GM12878 (cell line): ENCODE data around the gene AGBL1.

Source experiments
- CBX3 ChIP-seq: fragments of 200-600 bp; sonication (generic); IDR thresholded peaks from 2 replicates; pipeline ENCODE4 v1.6.1; 2016; ENCODE audit warnings: low read depth, borderline replicate concordance
- EGR1 ChIP-seq, 2 experiments: IDR thresholded peaks; 1 replicate in 1 of 2; 2 replicates in 1 of 2; pipeline ENCODE4 v1.6.1; 2011 to 2012; ENCODE audit warnings: low read depth in 2 of 2, low read length in 2 of 2, borderline replicate concordance in 1 of 2, mild to moderate bottlenecking in 1 of 2, moderate library complexity in 1 of 2
- KDM1A ChIP-seq: fragments of 200-600 bp; sonication (generic); IDR thresholded peaks from 2 replicates; pipeline ENCODE4 v1.6.1; 2016; ENCODE audit warnings: borderline replicate concordance
- RCOR1 ChIP-seq: conservative IDR thresholded peaks from 2 replicates; pipeline ENCODE4 v1.6.1; 2012; ENCODE audit warnings: low read depth, low read length, improper control_type of control experiment
- RELA ChIP-seq: fragments of 450-650 bp; IDR thresholded peaks from 2 replicates; pipeline ENCODE4 v1.8.0; 2014; ENCODE audit warnings: borderline replicate concordance; ENCODE audit not compliant: partially characterized antibody
- SPI1 ChIP-seq: IDR thresholded peaks from 2 replicates; pipeline ENCODE4 v1.6.1; 2011; ENCODE audit warnings: low read depth, mild to moderate bottlenecking, low read length, moderate library complexity, borderline replicate concordance; ENCODE audit not compliant: insufficient read depth
- SUPT20H ChIP-seq: IDR thresholded peaks from 2 replicates; pipeline ENCODE4 v1.6.1; 2011; ENCODE audit warnings: low read depth, mild to moderate bottlenecking, low read length, moderate library complexity, borderline replicate concordance; ENCODE audit not compliant: control insufficient read depth
- TAF1 ChIP-seq: IDR thresholded peaks from 2 replicates; pipeline ENCODE4 v1.6.1; 2011; ENCODE audit warnings: mild to moderate bottlenecking, low read depth, low read length, borderline replicate concordance
- ZNF274 ChIP-seq: IDR thresholded peaks from one replicate; pipeline ENCODE4 v1.8.0; 2011; ENCODE audit not compliant: insufficient read length, insufficient read depth
- TF ChIP-seq, protein P1 (sequence below): IDR thresholded peaks from 2 replicates; pipeline ENCODE4 v1.6.1; 2011; ENCODE audit warnings: low read depth, mild to moderate bottlenecking, low read length, moderate library complexity, borderline replicate concordance; ENCODE audit errors: extremely low read depth
- TF ChIP-seq, protein P2 (sequence below), 3 experiments: IDR thresholded peaks in 2 of 3; conservative IDR thresholded peaks in 1 of 3; 2 replicates each; pipeline ENCODE4 v1.5.1; 2011; ENCODE audit warnings: low read depth in 3 of 3, low read length in 3 of 3, mild to moderate bottlenecking in 3 of 3, control low read depth in 2 of 3, moderate library complexity in 2 of 3, inconsistent platforms in 1 of 3, mixed read lengths in 1 of 3; ENCODE audit not compliant: control insufficient read depth in 2 of 3, insufficient read depth in 1 of 3; ENCODE audit errors: extremely low read depth in 1 of 3
- TF ChIP-seq, protein P3 (sequence below): fragments of 450-650 bp; formaldehyde crosslinking; IDR thresholded peaks from 2 replicates; pipeline ENCODE4 v1.4.0; 2020; ENCODE audit warnings: mild to moderate bottlenecking, moderate library complexity

- no peak for TF ChIP-seq RELA
- TF ChIP-seq TAF1 = no peak
- TF ChIP-seq, protein P1, sequence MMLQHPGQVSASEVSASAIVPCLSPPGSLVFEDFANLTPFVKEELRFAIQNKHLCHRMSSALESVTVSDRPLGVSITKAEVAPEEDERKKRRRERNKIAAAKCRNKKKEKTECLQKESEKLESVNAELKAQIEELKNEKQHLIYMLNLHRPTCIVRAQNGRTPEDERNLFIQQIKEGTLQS = no peak
- TF ChIP-seq, protein P2, sequence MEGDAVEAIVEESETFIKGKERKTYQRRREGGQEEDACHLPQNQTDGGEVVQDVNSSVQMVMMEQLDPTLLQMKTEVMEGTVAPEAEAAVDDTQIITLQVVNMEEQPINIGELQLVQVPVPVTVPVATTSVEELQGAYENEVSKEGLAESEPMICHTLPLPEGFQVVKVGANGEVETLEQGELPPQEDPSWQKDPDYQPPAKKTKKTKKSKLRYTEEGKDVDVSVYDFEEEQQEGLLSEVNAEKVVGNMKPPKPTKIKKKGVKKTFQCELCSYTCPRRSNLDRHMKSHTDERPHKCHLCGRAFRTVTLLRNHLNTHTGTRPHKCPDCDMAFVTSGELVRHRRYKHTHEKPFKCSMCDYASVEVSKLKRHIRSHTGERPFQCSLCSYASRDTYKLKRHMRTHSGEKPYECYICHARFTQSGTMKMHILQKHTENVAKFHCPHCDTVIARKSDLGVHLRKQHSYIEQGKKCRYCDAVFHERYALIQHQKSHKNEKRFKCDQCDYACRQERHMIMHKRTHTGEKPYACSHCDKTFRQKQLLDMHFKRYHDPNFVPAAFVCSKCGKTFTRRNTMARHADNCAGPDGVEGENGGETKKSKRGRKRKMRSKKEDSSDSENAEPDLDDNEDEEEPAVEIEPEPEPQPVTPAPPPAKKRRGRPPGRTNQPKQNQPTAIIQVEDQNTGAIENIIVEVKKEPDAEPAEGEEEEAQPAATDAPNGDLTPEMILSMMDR (IDR thresholded peaks at IDR 0.05 in 2 of 3, conservative IDR thresholded peaks at IDR 0.05 in 1 of 3; ENCODE audit: control insufficient read depth in 2 of 3, extremely low read depth in 1 of 3, insufficient read depth in 1 of 3, low read depth in 3 of 3, low read length in 3 of 3) = no peak
- TF ChIP-seq CBX3 = no peak
- no peak for TF ChIP-seq RCOR1
- TF ChIP-seq, protein P3, sequence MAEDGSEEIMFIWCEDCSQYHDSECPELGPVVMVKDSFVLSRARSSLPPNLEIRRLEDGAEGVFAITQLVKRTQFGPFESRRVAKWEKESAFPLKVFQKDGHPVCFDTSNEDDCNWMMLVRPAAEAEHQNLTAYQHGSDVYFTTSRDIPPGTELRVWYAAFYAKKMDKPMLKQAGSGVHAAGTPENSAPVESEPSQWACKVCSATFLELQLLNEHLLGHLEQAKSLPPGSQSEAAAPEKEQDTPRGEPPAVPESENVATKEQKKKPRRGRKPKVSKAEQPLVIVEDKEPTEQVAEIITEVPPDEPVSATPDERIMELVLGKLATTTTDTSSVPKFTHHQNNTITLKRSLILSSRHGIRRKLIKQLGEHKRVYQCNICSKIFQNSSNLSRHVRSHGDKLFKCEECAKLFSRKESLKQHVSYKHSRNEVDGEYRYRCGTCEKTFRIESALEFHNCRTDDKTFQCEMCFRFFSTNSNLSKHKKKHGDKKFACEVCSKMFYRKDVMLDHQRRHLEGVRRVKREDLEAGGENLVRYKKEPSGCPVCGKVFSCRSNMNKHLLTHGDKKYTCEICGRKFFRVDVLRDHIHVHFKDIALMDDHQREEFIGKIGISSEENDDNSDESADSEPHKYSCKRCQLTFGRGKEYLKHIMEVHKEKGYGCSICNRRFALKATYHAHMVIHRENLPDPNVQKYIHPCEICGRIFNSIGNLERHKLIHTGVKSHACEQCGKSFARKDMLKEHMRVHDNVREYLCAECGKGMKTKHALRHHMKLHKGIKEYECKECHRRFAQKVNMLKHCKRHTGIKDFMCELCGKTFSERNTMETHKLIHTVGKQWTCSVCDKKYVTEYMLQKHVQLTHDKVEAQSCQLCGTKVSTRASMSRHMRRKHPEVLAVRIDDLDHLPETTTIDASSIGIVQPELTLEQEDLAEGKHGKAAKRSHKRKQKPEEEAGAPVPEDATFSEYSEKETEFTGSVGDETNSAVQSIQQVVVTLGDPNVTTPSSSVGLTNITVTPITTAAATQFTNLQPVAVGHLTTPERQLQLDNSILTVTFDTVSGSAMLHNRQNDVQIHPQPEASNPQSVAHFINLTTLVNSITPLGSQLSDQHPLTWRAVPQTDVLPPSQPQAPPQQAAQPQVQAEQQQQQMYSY (CRISPR knock-in tag) = no peak
- TF ChIP-seq KDM1A = no peak
- no peak for TF ChIP-seq EGR1 (IDR thresholded peaks at IDR 0.05; ENCODE audit: borderline replicate concordance in 1 of 2, low read depth in 2 of 2, low read length in 2 of 2)
- TF ChIP-seq SUPT20H = no peak
- TF ChIP-seq SPI1 = no peak
- no peak for TF ChIP-seq ZNF274
These were observed 353.2 kb downstream of the AGBL1 start for GRCh38 chr15:86432861-86433260.
